HG03066 (cell line): ENCODE measurements around the gene ZNF32.

ENCODE experiments used
- ATAC-seq: cut with Tn5 transposase; IDR thresholded peaks from one replicate; pipeline ENCODE4 v1.9.1; 2021; ENCODE audit warnings: low read depth; ENCODE audit not compliant: unreplicated experiment

Gene ZNF32

GRCh38 chr10:43648398-43649184 is at the start of gene ZNF32:
TSS of gene ZNF32 (minus strand) at chr10:43648881. CDS start at chr10:43646133, 2,748 bp downstream.
- ATAC-seq: peak; percentile 99

- ATAC-seq: no peak
Observed at GRCh38 chr10:43698156-43698555, 49.5 kb upstream of the ZNF32 start.

- no peak for ATAC-seq
Observed at GRCh38 chr10:43696909-43697483, 48.3 kb upstream of the ZNF32 start.

- ATAC-seq: no peak
Observed at GRCh38 chr10:43695730-43696129, 47.0 kb upstream of the ZNF32 start.

GRCh38 chr10:43695321-43695720 is 46.6 kb upstream of the ZNF32 start:
- ATAC-seq: no peak

GRCh38 chr10:43694526-43694925 is 45.8 kb upstream of the ZNF32 start:
- no peak for ATAC-seq

- ATAC-seq: no peak
Observed at GRCh38 chr10:43693602-43694001, 44.9 kb upstream of the ZNF32 start.

- no peak for ATAC-seq
Observed at GRCh38 chr10:43692051-43692825, 43.6 kb upstream of the ZNF32 start.

GRCh38 chr10:43691485-43691884 is 42.8 kb upstream of the ZNF32 start:
- ATAC-seq: no peak

- peak; percentile 99 for ATAC-seq
Observed at GRCh38 chr10:43689955-43690771, 41.5 kb upstream of the ZNF32 start.

- ATAC-seq: peak; percentile 44
Observed at GRCh38 chr10:43689618-43689954, 40.9 kb upstream of the ZNF32 start.

- ATAC-seq: no peak
Observed at GRCh38 chr10:43689007-43689491, 40.4 kb upstream of the ZNF32 start.

- ATAC-seq: no peak
Observed at GRCh38 chr10:43688348-43688892, 39.7 kb upstream of the ZNF32 start.

GRCh38 chr10:43687373-43687772 is 38.7 kb upstream of the ZNF32 start:
- ATAC-seq: no peak

GRCh38 chr10:43686414-43686813 is 37.7 kb upstream of the ZNF32 start:
- no peak for ATAC-seq

- ATAC-seq: no peak
Observed at GRCh38 chr10:43685744-43686143, 37.1 kb upstream of the ZNF32 start.

- no peak for ATAC-seq
Observed at GRCh38 chr10:43684292-43684559, 35.5 kb upstream of the ZNF32 start.

GRCh38 chr10:43683451-43684291 is 35.0 kb upstream of the ZNF32 start:
- no peak for ATAC-seq

GRCh38 chr10:43682956-43683355 is 34.3 kb upstream of the ZNF32 start:
- no peak for ATAC-seq

GRCh38 chr10:43681721-43682120 is 33.0 kb upstream of the ZNF32 start:
- no peak for ATAC-seq
